K562 (cell line): ENCODE measurements around the gene WTIP. TPM values are rescaled to one million over a fixed set of nuclear protein-coding genes. Genes with fewer than 3 reads are reported as not detected.

Source experiments
- ATAC-seq: fragments of 200-7000 bp; cut with Tn5 transposase; 3 replicates; pipeline ENCODE4 v1.9.1; 2020; ENCODE audit warnings: moderate library complexity
- BruUV-seq: library from RNA; stranded (reverse); fragments of 400-500 nt; replicated peaks from 2 replicates; lab custom pipeline; 2021; lab: Mats Ljungman, UMichigan
- CTCF ChIA-PET: fragments of 300-600 bp; formaldehyde crosslinking; extraction: SDS; loops from one replicate; lab custom pipeline; 2021; ENCODE audit warnings: low intra/inter-chr PET ratio; lab: Yijun Ruan, JAX
- POLR2A ChIA-PET: fragments of 300-600, 350-650 bp; sonication (Branson Sonifier 250); formaldehyde crosslinking; extraction: SDS; loops from one replicate; lab custom pipeline; 2021; ENCODE audit warnings: antibody characterized with exemption, inconsistent platforms; lab: Yijun Ruan, JAX
- DNase-seq, 4 experiments: peaks; one replicate each; pipeline versions ENCODE4 v3.0.0 to v3.0.0-alpha.2; 2011 to 2018; ENCODE audit warnings: low spot score in 3 of 4, mixed read lengths in 3 of 4; ENCODE audit errors: extremely low read depth in 1 of 4
- FAIRE-seq: peaks from 2 replicates; lab custom pipeline; 2011; peaks lifted over from hg19 to GRCh38; lab: Jason Lieb, UNC
- H2AFZ ChIP-seq: 2 replicates; pipeline ENCODE4 v1.6.0; 2011; ENCODE audit warnings: low read depth, low read length, control low read depth, inconsistent platforms
- H3K27ac ChIP-seq: fragments of 200-600 bp; 3 replicates; pipeline ENCODE4 v1.8.0; 2011; ENCODE audit warnings: low read depth, mild to moderate bottlenecking, control low read depth, inconsistent platforms, low read length, moderate library complexity, mixed read lengths; ENCODE audit errors: extremely low read depth
- H3K27me3 ChIP-seq, 2 experiments: fragments of 300-600 bp in 1 of 2; 2 replicates in 1 of 2; 3 replicates in 1 of 2; pipeline versions ENCODE4 v1.6.0 to v1.8.0; 2011; ENCODE audit warnings: inconsistent platforms in 2 of 2, low read length in 2 of 2, mild to moderate bottlenecking in 1 of 2, mixed read lengths in 1 of 2, moderate library complexity in 1 of 2; ENCODE audit not compliant: control insufficient read depth in 2 of 2, insufficient read depth in 2 of 2
- H3K36me3 ChIP-seq: fragments of 300-600 bp; 3 replicates; pipeline ENCODE4 v1.8.0; 2011; ENCODE audit warnings: mild to moderate bottlenecking, low read length, inconsistent platforms; ENCODE audit not compliant: control insufficient read depth, insufficient read depth
- H3K4me1 ChIP-seq, 2 experiments: fragments of 200-600 bp in 1 of 2; replicated peaks in 1 of 2; 2 replicates in 1 of 2; 3 replicates in 1 of 2; pipeline versions ENCODE4 v1.5.1 to v1.8.0; 2011; ENCODE audit warnings: inconsistent platforms in 2 of 2, low read length in 2 of 2, mild to moderate bottlenecking in 1 of 2, mixed read lengths in 1 of 2, moderate library complexity in 1 of 2; ENCODE audit not compliant: control insufficient read depth in 2 of 2, insufficient read depth in 2 of 2
- H3K4me2 ChIP-seq: 2 replicates; pipeline ENCODE4 v1.6.1; 2011; ENCODE audit warnings: low read length, control low read depth, inconsistent platforms, mixed read lengths; ENCODE audit not compliant: insufficient read depth
- H3K4me3 ChIP-seq: fragments of 200-600 bp; sonication (generic), shearing (Covaris generic); 2 replicates; pipeline ENCODE4 v1.5.1; 2016; ENCODE audit warnings: control low read depth, inconsistent platforms
- H3K79me2 ChIP-seq: fragments of 200-600 bp; 3 replicates; pipeline ENCODE4 v1.8.0; 2011; ENCODE audit warnings: low read length, inconsistent platforms; ENCODE audit not compliant: control insufficient read depth, insufficient read depth
- H3K9ac ChIP-seq, 2 experiments: 2 replicates each; pipeline versions ENCODE4 v1.6.0 to v1.6.1; 2011; ENCODE audit warnings: low read depth in 2 of 2, low read length in 2 of 2, control low read depth in 1 of 2, inconsistent platforms in 1 of 2, mild to moderate bottlenecking in 1 of 2, mixed read lengths in 1 of 2; ENCODE audit not compliant: insufficient read depth in 1 of 2
- H3K9me1 ChIP-seq: one replicate; pipeline ENCODE4 v1.6.0; 2011; ENCODE audit warnings: inconsistent platforms, mild to moderate bottlenecking, low read length, moderate library complexity; ENCODE audit not compliant: control insufficient read depth, insufficient read depth
- H3K9me3 ChIP-seq: replicated peaks from 2 replicates; pipeline ENCODE4 v1.5.1; 2011; ENCODE audit warnings: low read depth, low read length, inconsistent platforms; ENCODE audit not compliant: control insufficient read depth, insufficient read depth
- H4K20me1 ChIP-seq: replicated peaks from 2 replicates; pipeline ENCODE4 v1.6.1; 2011; ENCODE audit warnings: low read length, inconsistent platforms, mixed read lengths; ENCODE audit not compliant: control insufficient read depth, insufficient read depth
- ARID3B ChIP-seq: fragments of 250-450 bp; sonication (Bioruptor Pico); IDR thresholded peaks from 2 replicates; pipeline ENCODE4 v1.4.0; 2020; ENCODE audit warnings: borderline replicate concordance
- CREB5 ChIP-seq: fragments of 250-450 bp; sonication (Bioruptor Pico); IDR thresholded peaks from 2 replicates; pipeline ENCODE4 v1.5.0; 2020; ENCODE audit warnings: mild to moderate bottlenecking
- JUN ChIP-seq, 2 experiments: sonication (generic) in 1 of 2; formaldehyde crosslinking in 1 of 2; IDR thresholded peaks; 2 replicates each; pipeline versions ENCODE4 v1.6.1 to v1.8.0; 2012 to 2022; ENCODE audit warnings: borderline replicate concordance in 2 of 2, mild to moderate bottlenecking in 2 of 2, improper control_type of control experiment in 1 of 2, low read depth in 1 of 2, low read length in 1 of 2, missing genetic modification reagents in 1 of 2
- KAT8 ChIP-seq: fragments of 450-650 bp; IDR thresholded peaks from 2 replicates; pipeline ENCODE4 v1.6.1; 2016; ENCODE audit warnings: low read depth, mild to moderate bottlenecking
- TAL1 ChIP-seq: fragments of 450-650 bp; IDR thresholded peaks from 2 replicates; pipeline ENCODE4 v1.6.1; 2016; ENCODE audit warnings: mild to moderate bottlenecking
- TFAM ChIP-seq: fragments of 250-450 bp; sonication (Bioruptor Pico); conservative IDR thresholded peaks from 2 replicates; pipeline ENCODE4 v1.5.0; 2021; ENCODE audit warnings: mild to moderate bottlenecking, moderate library complexity
- TRIM24 ChIP-seq, 2 experiments: fragments of 450-650 bp; IDR thresholded peaks; 2 replicates each; pipeline ENCODE4 v1.6.1; 2016
- UBTF ChIP-seq, 2 experiments: IDR thresholded peaks; 2 replicates each; pipeline ENCODE4 v1.6.1; 2012; ENCODE audit warnings: improper control_type of control experiment in 2 of 2, low read depth in 2 of 2, low read length in 2 of 2, borderline replicate concordance in 1 of 2
- ZFP1 ChIP-seq: fragments of 450-650 bp; formaldehyde crosslinking; IDR thresholded peaks from 2 replicates; pipeline ENCODE4 v1.4.0; 2020; ENCODE audit warnings: mild to moderate bottlenecking, mixed read lengths
- ZNF764 ChIP-seq: fragments of 250-450 bp; sonication (Bioruptor Pico); IDR thresholded peaks from 2 replicates; pipeline ENCODE4 v1.4.0; 2020; ENCODE audit warnings: low read depth, mild to moderate bottlenecking, moderate library complexity
- WGBS: fragments of 100-300 bp; shearing (Covaris generic); methylation state at CpG from one replicate; pipeline ENCODE4 v1.1.6; 2016; ENCODE audit warnings: low coverage, mixed read lengths; ENCODE audit not compliant: insufficient coverage; ENCODE audit errors: missing lambda C conversion rate; 5-methylcytosine and 5-hydroxymethylcytosine counted together
- in situ Hi-C: fragments of 300-500 bp; cut with MboI; formaldehyde crosslinking; loops from 4 replicates; pipeline ENCODE4 v1.15.0; 2018; ENCODE audit warnings: inconsistent platforms, mixed read lengths
- intact Hi-C: fragments of 100-400 bp; cut with micrococcal nuclease; formaldehyde crosslinking; loops from 2 replicates; pipeline ENCODE4 v1.14.2; 2022
- polyA plus RNA-seq, 8 experiments: library from polyadenylated mRNA; depleted of rRNA in 4 of 8; stranded (reverse) in 5 of 8; unstranded in 3 of 8; fragments of >200 nt; fragmentation: Nextera tagmentation in 2 of 8; fragmentation: Illumina TruSeq in 1 of 8; extraction: Ambion mirVana in 2 of 8; extraction: Trizol in 1 of 8; gene quantifications; 2 replicates each; pipeline versions ENCODE4 v1.2.1 to v1.2.3, GENCODE V29; 2011 to 2014; ENCODE audit warnings: inconsistent platforms in 1 of 8, missing spikeins in 1 of 8
- total RNA-seq, 7 experiments: library from RNA; depleted of rRNA in 6 of 7; stranded (reverse); fragments of >200 nt in 6 of 7; fragmentation: Illumina TruSeq in 2 of 7; extraction: Trizol in 2 of 7; gene quantifications; 2 replicates each; pipeline versions ENCODE4 v1.2.1 to v1.2.3, GENCODE V29; 2011 to 2021; ENCODE audit warnings: low replicate concordance in 1 of 7

The WTIP gene
- total and polyA plus RNA-seq, 9 of the 15 experiments (the other 6 are each of a cell fraction or from before 2014, with no cell fraction given) = under 0.01 to 0.54 (median 0.27) TPM; not detected in 1

- no peaks in the 10 kb centered on the region for H3K9me3 ChIP-seq
- H3K27ac ChIP-seq = peak overlapping the region; percentile 20; the same call in 1 of the 3 replicates
- H3K36me3 ChIP-seq = peaks cover 77% of the 10 kb centered on the region
- FAIRE-seq (no peak), DNase-seq (no peak), ATAC-seq (no peak)
- peaks cover 33% of the 10 kb centered on the region for H4K20me1 ChIP-seq
- POLR2A ChIA-PET = interaction anchor here (0.6 to 1.7 kb wide), 2 partner anchors 19 to 88 kb away, joined by 3 read pairs; no protein-coding TSS in a partner anchor
- peak overlapping the region in 1 of 2 experiments; percentile 50; a peak in 1 of 4 replicates for H3K9ac ChIP-seq
- H3K9me1 ChIP-seq = no peaks in the 10 kb centered on the region
- in situ Hi-C loops = no loop called here
- no peaks in the 10 kb centered on the region for H3K27me3 ChIP-seq
- intact Hi-C loops = no loop called here
- no peak overlapping the region for H3K4me3 ChIP-seq
- WGBS = 96% methylated on average over 4 of the region's 5 CpGs
- no peak overlapping the region for H2AFZ ChIP-seq
- no TSS peak for BruUV-seq
- peaks cover 3 to 8% of the 10 kb centered on the region in 2 experiments; a peak in 4 of 5 replicates for H3K4me1 ChIP-seq
- TF ChIP-seq TRIM24 (IDR thresholded peaks at IDR 0.05) (no peak), JUN (IDR thresholded peaks at IDR 0.05; ENCODE audit: borderline replicate concordance, low read depth, low read length) (no peak), JUN (CRISPR knock-in tag; IDR thresholded peaks at IDR 0.05; ENCODE audit: borderline replicate concordance) (no peak), TFAM (CRISPR knock-in tag) (no peak), UBTF (IDR thresholded peaks at IDR 0.05; ENCODE audit: borderline replicate concordance in 1 of 2, low read depth in 2 of 2, low read length in 2 of 2) (no peak), ZFP1 (CRISPR knock-in tag) (no peak), CREB5 (CRISPR knock-in tag) (no peak), TAL1 (no peak), ZNF764 (CRISPR knock-in tag) (no peak), KAT8 (no peak), ARID3B (no peak)
- H3K79me2 ChIP-seq = peaks cover 91% of the 10 kb centered on the region
- no peak overlapping the region for H3K4me2 ChIP-seq
- CTCF ChIA-PET = no interaction called here
These were observed 48.8 kb upstream of the WTIP start for GRCh38 chr19:34432797-34433196.
